Measurements from ENCODE around the gene THYN1. TPM values are rescaled to one million over a fixed set of nuclear protein-coding genes. Genes with fewer than 3 reads are reported as not detected.

Gene THYN1
- total RNA-seq, 2 donors from 2014 or later = 36.5 to 38.2 TPM

DNA sequence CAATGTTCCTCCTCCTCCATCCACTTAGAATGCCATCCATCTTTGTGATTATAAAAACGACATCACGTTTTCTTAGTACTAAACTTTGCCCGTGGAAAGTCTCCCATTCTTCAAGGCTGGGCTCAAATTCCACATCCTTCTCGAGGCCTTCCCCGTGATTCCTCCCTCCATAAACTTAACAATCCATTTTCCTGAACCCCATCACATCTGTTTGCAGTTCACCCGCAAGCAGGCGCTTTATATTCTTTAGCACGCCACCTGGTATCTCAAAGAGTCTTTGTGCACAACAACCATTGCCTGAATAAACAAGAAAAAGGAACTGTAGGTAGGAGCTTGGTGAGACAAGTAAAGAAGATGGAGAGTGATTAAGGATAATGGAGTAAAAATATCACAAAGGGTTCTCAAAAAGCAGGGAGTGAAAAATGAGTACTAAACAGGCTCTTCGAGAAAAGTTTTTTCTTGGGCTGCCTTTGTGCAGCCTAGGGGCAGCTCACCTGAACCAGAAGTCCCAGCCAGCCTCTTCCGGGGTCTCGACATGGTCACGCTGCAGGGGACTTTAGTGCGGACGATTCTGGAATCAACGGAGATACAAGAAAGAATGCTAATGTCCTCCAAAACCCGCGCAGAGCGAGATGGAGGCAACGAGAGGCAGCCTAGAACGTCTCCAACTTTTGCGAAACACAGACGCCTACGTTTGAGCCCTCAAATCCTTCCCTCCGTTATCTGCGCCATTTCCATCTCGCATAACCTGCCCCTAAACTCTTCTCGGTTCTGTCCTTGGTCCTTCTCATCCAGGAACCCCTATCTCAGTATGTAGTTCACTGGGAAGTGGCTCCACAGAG, 585 bp downstream of the THYN1 start:
- peak overlapping the region; percentile 90 for H3K4me3 ChIP-seq
- H3K27ac ChIP-seq = peak overlapping the region; percentile 63
- DNase-seq = peak; percentile 42
- H3K27me3 ChIP-seq = no peaks in the 10 kb centered on the region
- TF ChIP-seq, protein P1, sequence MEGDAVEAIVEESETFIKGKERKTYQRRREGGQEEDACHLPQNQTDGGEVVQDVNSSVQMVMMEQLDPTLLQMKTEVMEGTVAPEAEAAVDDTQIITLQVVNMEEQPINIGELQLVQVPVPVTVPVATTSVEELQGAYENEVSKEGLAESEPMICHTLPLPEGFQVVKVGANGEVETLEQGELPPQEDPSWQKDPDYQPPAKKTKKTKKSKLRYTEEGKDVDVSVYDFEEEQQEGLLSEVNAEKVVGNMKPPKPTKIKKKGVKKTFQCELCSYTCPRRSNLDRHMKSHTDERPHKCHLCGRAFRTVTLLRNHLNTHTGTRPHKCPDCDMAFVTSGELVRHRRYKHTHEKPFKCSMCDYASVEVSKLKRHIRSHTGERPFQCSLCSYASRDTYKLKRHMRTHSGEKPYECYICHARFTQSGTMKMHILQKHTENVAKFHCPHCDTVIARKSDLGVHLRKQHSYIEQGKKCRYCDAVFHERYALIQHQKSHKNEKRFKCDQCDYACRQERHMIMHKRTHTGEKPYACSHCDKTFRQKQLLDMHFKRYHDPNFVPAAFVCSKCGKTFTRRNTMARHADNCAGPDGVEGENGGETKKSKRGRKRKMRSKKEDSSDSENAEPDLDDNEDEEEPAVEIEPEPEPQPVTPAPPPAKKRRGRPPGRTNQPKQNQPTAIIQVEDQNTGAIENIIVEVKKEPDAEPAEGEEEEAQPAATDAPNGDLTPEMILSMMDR (IDR thresholded peaks at IDR 0.05) = no peak
- H3K9ac ChIP-seq (ENCODE audit: low read depth in 2 of 2, low read length in 2 of 2) = peak overlapping the region; percentile 38 to 95
- H3K9me3 ChIP-seq = no peaks in the 10 kb centered on the region
- no peaks in the 10 kb centered on the region for H3K36me3 ChIP-seq
- peaks cover 6% of the 10 kb centered on the region for H3K4me1 ChIP-seq
- intact Hi-C loops (cut with DNase I) = no loop called here

DNA sequence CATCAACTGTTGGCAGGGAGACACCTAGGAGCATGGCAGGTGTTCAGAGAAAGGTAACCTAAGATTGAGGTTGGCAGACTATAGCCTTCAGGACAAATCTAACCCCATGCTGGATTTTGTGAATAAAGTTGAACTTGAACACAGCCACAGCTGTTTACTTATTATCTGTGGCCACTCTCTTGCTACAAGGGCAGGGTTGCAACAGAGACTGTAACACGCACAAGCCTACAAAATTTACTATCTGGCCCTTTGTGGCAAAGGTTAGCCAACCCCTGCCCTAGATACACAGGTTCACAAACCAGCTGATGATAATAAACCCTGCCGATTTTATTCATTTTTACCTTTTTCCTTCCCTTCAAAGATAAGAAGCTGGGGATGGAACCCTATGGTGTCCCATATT, 2.5 kb downstream of the THYN1 start:
- intact Hi-C loops (cut with DNase I) = no loop called here
- TF ChIP-seq, protein P1 (IDR thresholded peaks at IDR 0.05) = no peak
- Histone ChIP-seq H3K9me3 (no peaks in the 10 kb centered on the region), H3K4me3 (no peak overlapping the region), H3K4me1 (peaks cover 6% of the 10 kb centered on the region), H3K27ac (no peak overlapping the region), H3K9ac (ENCODE audit: low read depth in 2 of 2, low read length in 2 of 2) (no peak overlapping the region), H3K27me3 (no peaks in the 10 kb centered on the region), H3K36me3 (peaks cover 2% of the 10 kb centered on the region)
- DNase-seq = no peak

DNA sequence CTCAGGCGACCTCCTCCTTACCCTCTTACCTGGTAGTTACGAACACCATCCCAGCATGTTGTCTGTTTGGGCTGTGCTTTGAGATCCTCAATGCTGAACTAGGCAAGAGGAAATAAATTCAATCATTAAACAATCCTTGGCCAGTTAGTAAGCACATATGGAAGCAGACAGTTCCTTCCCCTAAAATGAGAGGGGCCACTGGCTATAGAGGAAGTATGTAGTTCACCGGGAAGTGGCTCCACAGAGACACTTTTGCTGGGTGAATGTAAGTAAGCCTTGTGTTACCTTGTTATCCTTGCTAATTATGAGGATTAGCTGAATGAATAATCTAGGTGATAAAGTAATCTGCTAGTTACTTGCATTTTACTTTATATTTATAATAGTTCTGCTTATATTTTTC, 2.9 kb downstream of the THYN1 start:
- peaks cover 5% of the 10 kb centered on the region for H3K36me3 ChIP-seq
- TF ChIP-seq, protein P1 (IDR thresholded peaks at IDR 0.05) = no peak
- no peak for DNase-seq
- H3K9ac ChIP-seq (ENCODE audit: low read depth in 2 of 2, low read length in 2 of 2) = no peak overlapping the region
- intact Hi-C loops (cut with DNase I) = no loop called here
- H3K27ac ChIP-seq = no peak overlapping the region
- no peaks in the 10 kb centered on the region for H3K9me3 ChIP-seq
- H3K27me3 ChIP-seq = no peaks in the 10 kb centered on the region
- no peak overlapping the region for H3K4me3 ChIP-seq
- peaks cover 6% of the 10 kb centered on the region for H3K4me1 ChIP-seq

DNA sequence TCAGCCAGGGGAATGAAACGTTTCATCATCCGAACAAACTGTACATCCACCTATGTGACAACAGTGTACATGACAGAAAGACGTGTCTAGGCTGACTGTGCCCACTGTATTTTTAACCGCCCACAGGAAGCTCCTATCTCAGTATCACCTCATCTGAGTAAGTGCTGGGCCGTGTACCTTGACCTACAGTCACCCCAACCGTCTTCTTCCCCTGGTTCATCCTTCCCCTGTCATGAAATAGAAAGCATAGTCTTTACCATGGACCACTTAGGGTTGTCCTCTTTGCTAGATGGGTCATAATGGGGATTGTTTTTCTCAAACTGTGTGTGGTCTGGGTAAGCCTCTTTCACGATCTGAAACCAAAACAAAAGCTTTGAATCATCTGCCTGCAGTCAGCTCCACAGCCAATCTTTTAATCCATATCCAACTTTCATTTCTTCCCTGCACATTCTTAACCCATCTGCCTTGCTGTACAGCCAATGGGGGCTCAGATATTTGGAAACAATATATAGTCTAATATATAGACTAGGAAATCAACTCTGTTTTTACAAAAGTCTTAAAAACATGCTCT, 4.2 kb downstream of the THYN1 start:
- Histone ChIP-seq H3K9ac (ENCODE audit: low read depth in 2 of 2, low read length in 2 of 2) (no peak overlapping the region), H3K27me3 (no peaks in the 10 kb centered on the region), H3K4me1 (no peaks in the 10 kb centered on the region), H3K4me3 (no peak overlapping the region), H3K27ac (no peak overlapping the region), H3K9me3 (no peaks in the 10 kb centered on the region), H3K36me3 (peaks cover 5% of the 10 kb centered on the region)
- TF ChIP-seq, protein P1 (IDR thresholded peaks at IDR 0.05) = no peak
- DNase-seq = no peak
- intact Hi-C loops (cut with DNase I) = no loop called here

DNA sequence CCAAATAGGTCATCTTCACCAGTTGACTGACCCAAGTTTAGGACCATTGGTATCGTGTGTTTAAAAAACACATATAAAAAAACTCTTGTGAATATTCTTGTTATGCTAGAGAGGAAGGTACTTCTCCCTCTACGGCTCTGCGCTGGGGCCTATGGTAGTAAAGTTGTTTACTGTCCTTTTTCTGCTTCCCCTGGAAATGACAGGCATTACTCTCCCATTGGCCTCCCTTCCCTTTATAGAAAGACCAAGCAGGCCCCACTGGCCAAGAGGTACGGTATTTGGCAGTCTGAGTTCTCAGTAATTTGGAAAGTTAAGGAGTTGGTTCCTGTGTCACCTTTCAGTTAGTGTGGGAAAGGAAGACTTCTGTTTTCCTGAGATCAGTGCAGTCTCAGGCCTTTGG, 6.5 kb downstream of the THYN1 start:
- Histone ChIP-seq H3K4me1 (no peaks in the 10 kb centered on the region), H3K9me3 (no peaks in the 10 kb centered on the region), H3K4me3 (no peak overlapping the region), H3K27ac (no peak overlapping the region), H3K9ac (ENCODE audit: low read depth in 2 of 2, low read length in 2 of 2) (no peak overlapping the region), H3K27me3 (no peaks in the 10 kb centered on the region), H3K36me3 (peaks cover 5% of the 10 kb centered on the region)
- TF ChIP-seq, protein P1 (IDR thresholded peaks at IDR 0.05) = no peak
- DNase-seq = no peak
- intact Hi-C loops (cut with DNase I) = no loop called here

All from colonic mucosa (tissue), 4 donors.